GM18870 (cell line): ENCODE results near the gene ACOT12.

Experiments used
- ATAC-seq: cut with Tn5 transposase; IDR thresholded peaks from one replicate; pipeline ENCODE4 v1.9.1; 2021; ENCODE audit warnings: moderate library complexity; ENCODE audit not compliant: unreplicated experiment

The ACOT12 gene

DNA sequence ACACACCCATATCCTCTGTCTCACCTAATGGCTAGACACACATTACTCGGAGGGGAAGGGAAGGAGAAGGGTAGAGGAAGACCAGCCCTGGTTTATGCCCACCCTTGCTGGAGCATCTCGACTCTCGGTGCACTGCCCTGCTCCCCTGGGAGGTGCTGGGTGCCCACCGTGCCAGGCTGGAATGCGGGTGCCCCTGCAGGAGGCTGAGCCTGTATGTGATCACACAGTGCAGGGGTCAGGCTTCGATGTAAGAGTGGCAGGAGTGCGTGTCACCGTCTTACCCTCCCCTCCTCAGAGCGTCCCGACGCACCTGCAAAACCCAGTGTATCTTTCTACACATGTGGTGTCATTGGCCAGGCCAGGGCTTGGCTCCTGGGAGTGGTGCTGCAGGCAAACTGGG is 7.3 kb upstream of the ACOT12 start:
- no peak for ATAC-seq

DNA sequence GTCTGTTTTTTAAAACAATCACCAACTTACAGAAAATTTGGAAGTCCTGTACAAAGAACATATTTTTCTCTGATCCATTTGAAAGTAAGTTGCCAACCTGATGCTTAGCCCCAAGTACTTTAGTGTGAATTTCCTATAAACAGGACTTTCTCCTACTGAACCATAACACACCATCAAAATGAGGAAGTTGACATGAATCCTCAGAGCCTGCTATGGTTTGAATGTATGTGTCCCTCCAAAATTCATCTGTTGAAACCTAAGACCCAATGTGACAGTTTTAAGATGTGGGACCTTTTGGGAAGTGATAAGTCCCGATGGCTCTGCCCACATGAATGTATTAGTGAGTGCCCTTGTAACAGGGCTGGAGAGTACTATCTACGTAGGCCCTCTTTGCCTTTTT is 6.4 kb upstream of the ACOT12 start:
- ATAC-seq, result no peak

DNA sequence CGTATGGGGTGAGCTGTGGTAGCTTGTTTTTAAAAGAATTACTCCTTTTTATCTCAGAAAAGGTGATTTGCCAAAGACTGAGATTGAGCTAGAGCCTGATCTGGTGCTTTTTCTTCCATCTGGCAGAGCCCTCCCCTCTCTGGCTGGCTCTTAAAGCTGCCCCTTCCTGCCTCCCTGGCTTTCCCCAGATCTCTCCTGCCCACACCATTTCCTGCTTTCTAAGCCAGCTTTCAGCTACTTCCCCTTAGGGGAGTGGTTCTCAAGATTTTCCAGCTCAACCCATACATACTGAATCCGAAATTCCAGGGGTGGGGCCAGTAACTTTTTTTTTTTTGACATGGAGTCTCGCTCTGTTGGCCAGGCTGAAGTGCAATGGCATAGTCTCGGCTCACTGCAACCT is 4.8 kb upstream of the ACOT12 start:
- no peak for ATAC-seq

DNA sequence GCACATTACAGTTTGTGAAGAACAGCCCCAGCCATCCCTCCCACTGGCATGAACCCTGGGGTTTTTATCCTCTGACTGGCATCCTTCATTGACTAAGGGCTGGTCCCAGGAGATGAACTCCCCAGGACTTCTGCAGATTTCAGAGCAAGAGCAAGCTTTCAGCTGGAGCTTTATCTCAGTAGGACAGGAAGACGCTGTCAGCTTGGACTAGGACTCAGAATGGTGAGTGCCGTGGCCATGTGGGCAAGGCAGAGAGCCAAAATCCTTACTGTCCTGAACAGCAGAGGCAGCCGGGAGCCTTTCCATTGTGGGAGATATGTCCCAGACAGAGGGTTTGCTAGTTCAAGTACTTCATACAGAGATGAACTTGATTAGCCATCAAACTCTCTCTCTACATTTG is 3.2 kb upstream of the ACOT12 start:
- ATAC-seq, result no peak

DNA sequence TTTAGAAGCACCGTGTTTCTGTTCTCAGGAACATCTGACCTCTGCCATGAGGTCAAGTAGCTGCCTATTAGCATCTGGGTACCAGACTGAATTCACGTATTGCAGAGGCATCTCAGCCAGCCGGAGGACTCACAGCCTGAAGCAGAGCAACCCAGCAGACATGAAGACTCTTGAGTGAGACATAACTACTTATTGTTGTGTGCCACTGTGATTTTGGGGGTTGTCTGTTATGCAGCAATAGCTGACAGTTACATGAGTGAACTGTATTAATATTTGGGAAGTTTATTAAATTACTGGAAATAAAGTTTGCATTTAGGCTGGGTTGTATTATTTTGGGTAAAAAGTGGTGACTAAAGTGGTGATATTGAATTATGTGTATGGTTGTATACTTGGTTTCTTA is 1.3 kb upstream of the ACOT12 start:
- no peak for ATAC-seq

DNA sequence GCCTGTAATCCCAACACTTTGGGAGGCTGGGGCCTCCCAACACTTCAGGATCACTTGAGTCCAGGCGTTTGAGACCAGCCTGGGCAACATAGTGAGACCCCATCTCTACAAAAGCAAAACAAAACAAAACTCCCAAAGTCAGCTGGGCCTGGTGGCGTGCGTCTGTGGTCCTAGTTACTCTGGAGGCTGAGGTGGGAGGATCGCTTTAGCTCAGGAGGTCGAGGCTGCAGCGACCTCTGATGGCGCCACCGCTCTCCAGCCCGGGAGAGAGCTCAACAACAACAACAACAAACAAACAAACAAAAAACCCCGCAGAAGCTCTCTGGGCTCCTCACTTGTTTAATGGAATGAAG is 528 bp downstream of the ACOT12 start:
- no peak for ATAC-seq

DNA sequence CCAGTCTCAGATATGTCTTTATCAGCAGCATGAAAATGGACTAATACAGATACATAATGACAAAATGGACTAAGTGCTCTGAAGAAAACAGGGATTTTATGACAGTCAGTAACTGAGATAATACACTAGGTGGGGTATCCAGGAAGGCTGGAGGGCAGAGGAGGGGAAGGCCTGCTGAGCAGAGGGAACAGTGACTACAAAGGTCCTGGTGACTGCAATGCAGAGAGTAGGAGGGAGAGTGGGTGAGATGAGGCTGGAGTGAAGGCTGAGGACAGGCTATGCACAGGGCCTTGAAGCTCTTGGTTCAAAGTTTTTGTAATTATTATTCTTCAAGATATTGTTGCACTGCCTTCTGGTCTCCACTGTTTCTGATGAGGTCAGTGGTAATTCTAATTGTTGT is 4.9 kb downstream of the ACOT12 start:
- ATAC-seq, result no peak

DNA sequence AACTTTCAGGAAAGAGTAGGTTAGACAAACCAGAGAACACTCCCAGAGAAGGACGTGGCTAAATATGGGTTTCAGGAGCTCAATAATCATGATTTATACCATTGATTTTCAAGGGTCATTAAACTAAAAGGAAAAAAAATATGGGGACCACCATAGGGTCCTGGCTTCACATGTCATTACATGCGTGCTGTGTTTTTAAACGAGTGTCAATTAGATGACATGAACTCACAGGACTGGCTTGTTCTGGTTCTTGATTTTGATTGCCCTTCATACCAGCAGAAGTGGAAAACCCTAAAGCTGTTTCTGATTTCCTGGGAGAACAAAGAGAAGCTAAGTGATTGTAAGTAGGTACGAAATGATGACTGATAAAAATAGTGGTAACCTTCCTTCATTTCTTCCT is 5.8 kb downstream of the ACOT12 start:
- no peak for ATAC-seq

DNA sequence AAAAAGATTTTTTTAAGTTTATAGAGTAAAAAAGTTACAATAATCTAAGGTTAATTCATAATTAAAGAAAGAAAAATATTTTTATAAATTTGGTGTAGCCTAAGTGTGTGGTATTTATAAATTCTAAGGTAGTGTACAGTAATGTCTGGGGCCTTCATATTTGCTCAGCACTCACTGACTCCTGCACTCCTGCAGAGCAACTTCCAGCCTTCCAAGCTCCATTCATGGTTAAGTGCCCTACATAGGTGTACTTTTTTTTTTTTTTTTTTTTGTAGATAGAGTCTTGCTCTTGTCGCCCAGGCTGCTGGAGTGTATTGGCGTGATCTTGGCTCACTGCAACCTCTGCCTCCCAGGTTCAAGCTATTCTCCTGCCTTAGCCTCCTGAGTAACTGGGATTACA is 10.1 kb downstream of the ACOT12 start:
- no peak for ATAC-seq

DNA sequence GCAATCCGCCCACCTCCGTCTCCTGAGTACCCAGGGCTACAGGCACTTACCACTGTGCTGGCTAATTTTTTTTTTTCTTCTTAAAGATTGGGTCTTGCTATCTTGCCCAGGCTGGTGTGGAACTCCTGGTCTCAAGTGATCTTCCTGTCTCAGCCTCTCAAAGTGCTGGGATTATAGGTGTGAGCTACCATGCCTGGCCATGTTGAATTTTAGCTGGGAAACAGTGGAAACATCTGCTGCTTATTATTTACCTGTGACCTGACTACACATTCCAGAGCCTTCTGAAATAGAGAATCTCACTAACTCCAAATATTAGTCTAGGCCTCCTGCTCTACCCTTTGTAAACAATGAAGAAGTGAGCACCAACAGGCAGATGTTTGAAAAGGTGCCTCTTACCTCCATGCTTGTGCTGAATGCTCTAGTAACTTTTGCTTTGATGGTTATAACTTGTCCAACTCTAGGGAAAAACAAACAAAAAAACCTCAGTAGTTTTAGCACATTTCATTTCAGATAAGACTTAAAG is 22.5 kb downstream of the ACOT12 start:
- ATAC-seq, result no peak

DNA sequence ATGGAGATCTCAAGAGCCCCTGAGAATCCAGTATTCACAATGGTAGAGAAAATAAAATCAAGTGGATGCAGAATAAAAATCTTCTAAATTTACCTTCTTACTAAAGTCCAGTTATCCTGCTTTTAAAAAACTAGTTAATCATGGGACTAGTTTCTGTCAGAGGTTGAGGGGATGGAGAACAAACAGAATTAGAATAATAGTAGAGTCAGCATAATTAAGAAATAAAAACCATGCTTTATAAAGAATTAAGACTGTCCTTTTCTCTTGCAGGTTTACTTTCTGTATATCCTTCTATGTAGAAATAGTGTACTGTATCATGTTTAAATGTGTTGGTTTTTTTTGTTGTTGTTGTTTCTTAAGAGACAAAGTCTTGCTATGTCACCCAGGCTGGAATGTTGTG is 23.0 kb downstream of the ACOT12 start:
- ATAC-seq, result no peak

DNA sequence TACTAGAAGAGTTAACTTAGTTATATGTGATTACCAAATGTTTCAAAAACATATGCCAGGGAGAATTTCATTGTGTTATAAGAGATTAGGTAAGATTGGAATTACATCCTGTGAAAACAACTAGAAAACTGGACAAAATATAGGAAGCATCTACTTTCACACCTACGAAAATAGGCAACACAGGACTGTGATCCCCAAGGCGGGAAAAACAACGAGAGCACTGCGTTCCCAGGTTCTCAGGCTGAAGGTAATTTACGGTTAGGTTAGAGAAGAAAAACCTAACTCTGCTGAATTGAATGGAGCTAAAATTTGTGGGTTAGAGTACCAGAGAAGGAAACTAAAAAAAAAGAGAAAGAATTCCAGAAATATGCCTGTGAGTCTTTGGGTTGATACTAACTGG is 28.4 kb downstream of the ACOT12 start:
- ATAC-seq, result no peak

DNA sequence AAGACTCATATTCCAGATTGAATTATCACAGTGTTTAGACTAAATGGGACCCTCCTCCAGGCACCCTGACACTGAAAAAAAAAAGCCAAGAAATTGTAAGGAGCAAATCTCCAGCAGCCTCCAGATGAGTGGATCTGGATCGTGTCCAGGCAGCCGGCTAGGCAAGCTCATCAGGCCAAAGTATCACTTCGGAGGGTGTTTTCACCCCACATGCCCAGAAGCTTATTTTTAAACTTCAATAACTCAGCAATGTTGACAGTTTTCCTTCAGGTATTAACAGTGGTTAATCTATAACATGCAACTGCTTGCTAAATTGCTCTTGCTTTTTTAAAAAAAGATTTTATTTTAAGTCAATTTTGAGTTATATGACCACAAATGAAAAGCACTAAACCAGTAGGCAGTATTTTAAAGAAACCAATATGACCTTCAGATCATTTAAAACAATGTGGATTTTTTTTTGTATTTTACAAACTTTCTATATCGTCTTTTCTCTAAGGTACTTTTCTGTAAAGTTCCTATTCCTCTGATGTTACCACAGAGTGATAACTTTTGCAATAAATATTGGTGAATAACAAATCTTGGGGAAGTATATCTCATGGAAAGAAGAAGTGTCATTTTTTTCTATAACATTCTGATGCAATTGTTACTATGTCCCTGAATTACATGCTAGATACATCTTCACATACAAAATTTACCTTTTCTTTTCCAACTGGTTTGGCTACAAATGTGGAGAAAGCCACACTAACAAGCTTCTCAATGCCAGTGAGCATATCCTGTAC is 30.7 kb downstream of the ACOT12 start:
- ATAC-seq, result no peak

DNA sequence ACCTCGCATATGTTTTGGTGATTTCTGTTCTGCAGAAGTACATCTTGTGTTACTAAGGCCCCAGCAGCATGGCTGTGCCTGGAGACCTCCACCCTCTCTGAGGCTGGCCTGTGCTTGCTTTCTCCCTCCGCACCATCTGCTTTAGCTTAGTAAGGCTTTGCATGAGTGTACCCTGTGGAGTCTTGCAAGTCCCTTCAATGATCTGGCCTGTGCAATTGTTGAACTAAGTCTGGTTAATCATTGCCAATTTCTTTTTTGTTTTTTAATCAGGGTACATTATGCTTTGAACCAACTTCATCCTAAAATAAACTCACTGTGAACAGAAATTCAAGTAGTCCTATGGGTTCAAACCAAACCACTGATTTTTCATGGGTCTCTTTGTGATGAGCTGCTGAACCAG is 32.3 kb downstream of the ACOT12 start:
- ATAC-seq, result no peak

DNA sequence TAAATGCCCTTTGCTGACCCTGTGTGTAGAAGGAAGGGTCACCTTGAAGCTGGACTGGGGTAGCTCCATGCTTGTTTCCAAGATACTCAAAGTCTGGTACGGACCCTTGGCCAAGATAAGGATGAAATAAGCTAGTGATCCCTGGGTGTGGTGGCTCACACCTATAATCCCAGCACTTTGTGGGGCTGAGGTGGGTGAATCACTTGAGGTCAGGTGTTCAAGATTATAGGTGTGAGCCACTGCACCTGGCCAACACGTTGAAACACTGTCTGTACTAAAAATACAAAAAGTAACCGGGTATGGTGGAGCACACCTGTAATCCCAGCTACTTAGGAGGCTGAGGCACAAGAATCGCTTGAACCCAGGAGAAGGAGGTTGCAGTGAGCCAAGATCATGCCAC is 33.3 kb downstream of the ACOT12 start:
- no peak for ATAC-seq

DNA sequence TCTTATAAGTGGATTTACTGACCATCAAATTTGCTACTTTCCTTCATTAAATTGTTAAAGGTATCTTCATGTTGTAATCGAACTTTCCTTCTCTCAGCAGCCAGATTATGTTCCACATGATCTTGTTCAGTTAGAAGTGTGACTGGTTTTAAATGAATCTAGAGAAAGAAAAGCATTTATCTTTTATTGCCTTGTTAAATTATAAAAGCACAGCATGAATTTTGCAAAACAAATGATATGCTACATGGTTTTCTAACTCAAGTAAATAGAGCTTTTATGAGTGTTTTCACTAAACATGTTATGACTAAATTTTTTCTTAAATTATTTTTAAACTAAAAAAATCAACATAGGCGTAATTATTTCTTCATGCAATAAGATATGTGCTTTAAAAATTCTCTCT is 34.1 kb downstream of the ACOT12 start:
- no peak for ATAC-seq

DNA sequence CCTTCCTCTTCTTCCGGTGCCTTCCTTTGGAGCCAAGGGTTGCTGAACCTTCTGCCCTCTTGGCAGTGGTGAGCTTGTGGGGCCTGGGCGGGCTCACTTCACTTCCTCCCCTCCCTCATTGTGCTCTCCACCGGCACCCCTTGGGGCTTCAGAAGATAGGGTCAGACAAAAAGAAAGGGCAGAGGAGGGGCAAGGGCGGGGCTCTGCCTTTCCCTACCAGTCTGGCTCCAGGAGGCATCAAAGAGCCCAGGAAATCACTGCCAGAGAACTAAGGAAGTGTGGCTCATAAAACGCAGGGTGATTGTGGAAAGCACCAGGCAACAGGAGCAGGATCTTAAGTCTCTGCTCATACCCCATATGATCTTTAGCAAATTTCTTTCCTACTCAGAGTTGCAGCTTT is 34.8 kb downstream of the ACOT12 start:
- ATAC-seq, result no peak

DNA sequence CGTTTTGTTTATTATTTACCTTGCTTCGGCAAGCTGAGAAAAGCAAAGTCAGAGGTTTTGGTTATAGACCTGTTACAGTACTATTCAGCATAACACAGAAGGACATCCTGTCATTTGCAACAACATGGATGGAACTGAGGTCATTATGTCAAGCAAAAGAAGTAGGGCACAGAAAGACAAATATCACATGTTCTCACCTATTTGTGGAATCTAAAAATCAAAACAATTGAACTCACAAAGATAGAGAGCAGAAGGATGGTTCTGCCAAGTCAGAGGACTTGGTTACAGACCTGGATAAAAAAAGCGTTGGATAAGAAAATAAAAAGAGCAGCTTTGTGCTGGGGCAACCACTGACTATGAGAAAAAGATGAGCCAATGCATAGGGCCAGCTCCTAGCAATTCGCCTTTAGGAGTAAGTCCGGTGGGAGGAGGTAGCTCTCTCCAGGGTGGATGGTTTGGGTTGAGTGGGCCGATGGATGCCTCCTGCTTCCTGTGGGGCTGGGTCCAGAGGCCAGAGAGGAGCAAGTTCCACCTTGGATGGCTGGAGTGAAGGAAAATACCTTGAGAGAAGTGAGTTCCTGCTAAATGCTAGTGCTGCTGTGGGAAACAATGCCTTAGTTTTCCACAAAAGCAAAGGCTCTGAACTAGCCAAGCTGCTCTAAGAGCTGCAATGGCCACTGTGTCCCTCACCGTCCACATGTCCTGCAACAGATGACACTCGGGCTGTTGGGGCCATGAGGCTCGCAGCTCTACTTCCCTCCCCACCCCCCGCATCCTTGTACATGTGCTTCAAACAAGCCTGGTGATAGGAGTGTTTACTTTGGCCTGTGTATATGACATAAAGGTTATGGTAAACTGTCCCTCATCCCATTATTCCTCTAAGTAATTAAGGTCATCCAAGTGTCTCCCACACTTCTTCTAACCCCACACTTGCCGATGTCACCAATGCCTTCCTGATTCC is 38.4 kb downstream of the ACOT12 start:
- ATAC-seq, result no peak

DNA sequence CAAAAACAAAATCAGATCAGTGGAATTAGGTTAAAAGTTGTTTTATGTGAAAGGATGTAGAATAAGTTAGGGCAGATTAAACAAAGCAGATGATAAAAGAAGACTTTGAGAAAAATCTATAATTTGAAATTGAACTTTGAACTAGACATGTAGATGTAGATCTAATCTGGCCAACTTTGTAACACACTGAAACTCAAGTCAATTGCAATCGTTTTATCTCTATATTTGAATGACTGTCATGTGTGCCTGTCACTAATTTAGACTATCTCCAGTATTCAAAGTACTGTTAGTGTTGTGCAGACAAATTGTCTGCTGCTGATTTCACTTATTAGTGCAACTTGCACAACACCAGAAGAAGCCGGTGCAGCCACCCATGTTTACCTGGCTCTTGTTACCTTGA is 39.8 kb downstream of the ACOT12 start:
- no peak for ATAC-seq

DNA sequence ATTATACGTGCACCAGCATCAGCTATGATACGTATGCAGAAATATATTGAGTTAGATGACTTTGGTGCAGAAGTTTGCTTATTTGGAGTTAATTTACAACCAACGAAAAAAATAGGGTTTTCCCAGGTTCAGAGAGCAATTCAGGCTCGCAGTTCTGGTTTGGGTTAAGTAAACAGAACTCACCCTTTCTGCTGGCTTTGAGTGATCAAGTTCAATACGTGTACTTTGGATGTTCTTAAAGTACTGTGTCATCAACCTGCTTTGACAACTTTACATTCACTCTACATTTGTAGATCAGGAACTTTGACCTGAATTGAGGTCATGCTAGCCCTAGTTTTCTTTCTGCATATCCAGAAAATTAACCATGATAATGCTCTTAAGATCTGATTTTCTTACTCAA is 40.7 kb downstream of the ACOT12 start:
- no peak for ATAC-seq

DNA sequence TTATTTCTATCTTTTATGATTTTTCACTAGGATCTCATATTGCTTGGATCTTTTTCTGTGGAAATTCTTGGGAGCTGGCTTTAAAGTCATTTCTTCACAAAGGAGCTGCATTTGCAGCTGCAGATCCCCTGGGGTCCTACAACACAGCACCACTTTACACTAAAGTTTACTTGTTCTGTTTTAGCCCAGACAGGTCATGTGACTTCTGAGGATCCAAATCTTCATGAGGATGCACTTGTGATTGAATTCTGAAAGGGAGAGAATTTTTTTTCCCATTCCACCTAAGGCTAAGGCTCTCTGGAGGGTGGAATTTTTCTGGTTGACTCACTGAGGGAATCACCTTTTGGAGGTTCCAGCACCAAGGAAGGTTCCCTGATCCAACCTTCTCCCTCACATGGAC is 43.4 kb downstream of the ACOT12 start:
- ATAC-seq, result no peak

DNA sequence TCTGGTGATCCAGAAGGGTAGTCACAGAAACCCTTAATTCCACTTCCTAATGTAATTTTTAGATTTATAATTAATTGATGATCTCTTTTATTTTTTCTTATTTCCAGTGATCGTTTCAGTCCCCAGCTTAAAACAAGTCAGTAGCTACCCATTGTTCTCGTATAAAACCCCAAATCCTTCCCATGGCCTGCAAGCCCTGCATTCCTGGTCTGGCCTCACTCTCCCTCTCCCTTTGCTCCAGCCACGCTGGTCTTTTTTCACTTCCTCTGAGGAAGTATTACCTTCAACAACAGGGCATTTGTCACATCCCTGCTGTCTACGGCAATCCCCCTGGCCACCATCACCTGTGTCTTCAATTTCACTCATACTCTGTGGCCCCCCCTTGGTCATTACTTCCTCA is 44.8 kb downstream of the ACOT12 start:
- ATAC-seq, result no peak
